Measurements from ENCODE around the gene STRA8.

DNA sequence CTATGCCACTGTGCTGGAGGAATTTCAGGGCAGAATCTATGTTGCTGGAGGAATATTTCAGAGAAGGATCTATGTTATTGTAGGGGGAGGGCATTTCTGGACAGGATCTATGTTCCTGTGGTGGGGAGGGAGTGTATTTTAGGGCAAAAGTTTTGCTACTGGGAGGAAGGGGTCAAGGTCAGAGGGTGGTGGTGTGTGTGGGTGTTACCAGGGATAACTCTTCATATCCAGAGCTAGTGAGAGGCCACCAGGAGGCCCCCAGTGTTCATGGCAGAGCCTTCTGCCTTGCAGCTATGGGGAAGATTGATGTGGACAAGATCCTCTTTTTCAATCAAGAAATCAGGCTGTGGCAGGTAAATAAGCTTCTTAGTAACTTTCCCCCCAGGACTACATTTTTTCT, 2.0 kb upstream of the STRA8 start:
- TF ChIP-seq, protein P1, sequence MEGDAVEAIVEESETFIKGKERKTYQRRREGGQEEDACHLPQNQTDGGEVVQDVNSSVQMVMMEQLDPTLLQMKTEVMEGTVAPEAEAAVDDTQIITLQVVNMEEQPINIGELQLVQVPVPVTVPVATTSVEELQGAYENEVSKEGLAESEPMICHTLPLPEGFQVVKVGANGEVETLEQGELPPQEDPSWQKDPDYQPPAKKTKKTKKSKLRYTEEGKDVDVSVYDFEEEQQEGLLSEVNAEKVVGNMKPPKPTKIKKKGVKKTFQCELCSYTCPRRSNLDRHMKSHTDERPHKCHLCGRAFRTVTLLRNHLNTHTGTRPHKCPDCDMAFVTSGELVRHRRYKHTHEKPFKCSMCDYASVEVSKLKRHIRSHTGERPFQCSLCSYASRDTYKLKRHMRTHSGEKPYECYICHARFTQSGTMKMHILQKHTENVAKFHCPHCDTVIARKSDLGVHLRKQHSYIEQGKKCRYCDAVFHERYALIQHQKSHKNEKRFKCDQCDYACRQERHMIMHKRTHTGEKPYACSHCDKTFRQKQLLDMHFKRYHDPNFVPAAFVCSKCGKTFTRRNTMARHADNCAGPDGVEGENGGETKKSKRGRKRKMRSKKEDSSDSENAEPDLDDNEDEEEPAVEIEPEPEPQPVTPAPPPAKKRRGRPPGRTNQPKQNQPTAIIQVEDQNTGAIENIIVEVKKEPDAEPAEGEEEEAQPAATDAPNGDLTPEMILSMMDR (conservative IDR thresholded peaks at IDR 0.05; ENCODE audit: low read depth, low read length): no peak
- no peak for TF ChIP-seq EZH2 (IDR thresholded peaks at IDR 0.05; ENCODE audit: low read length, unreplicated experiment)

Data from PC-3 (cell line).